Measurements from ENCODE around the gene BAG5.

BAG5 gene

GRCh38 chr14:103563844-103564505, 1.5 kb upstream of the BAG5 start:
- DNase-seq = no peak

- DNase-seq = no peak
Observed at GRCh38 chr14:103563226-103563620, 766 bp upstream of the BAG5 start.

GRCh38 chr14:103562179-103562428, 353 bp downstream of the BAG5 start:
- peak; percentile 45 for DNase-seq

GRCh38 chr14:103561381-103562178, 877 bp downstream of the BAG5 start:
- DNase-seq = peak; percentile 47

- peak; percentile 40 for DNase-seq
Observed at GRCh38 chr14:103560691-103561090, 1.8 kb downstream of the BAG5 start.

GRCh38 chr14:103559766-103560165, 2.7 kb downstream of the BAG5 start:
- no peak for DNase-seq

GRCh38 chr14:103558071-103558882, 4.2 kb downstream of the BAG5 start:
- DNase-seq = no peak

GRCh38 chr14:103556946-103557758, 5.3 kb downstream of the BAG5 start:
- DNase-seq = no peak

- DNase-seq = no peak
Observed at GRCh38 chr14:103555559-103556337, 6.7 kb downstream of the BAG5 start.

GRCh38 chr14:103552846-103553210, 9.6 kb downstream of the BAG5 start:
- no peak for DNase-seq

- no peak for DNase-seq
Observed at GRCh38 chr14:103552011-103552845, 10.2 kb downstream of the BAG5 start.

GRCh38 chr14:103551338-103551762, 11.1 kb downstream of the BAG5 start:
- no peak for DNase-seq

GRCh38 chr14:103550451-103551337, 11.8 kb downstream of the BAG5 start:
- DNase-seq = no peak

- no peak for DNase-seq
Observed at GRCh38 chr14:103549361-103550311, 12.8 kb downstream of the BAG5 start.

- no peak for DNase-seq
Observed at GRCh38 chr14:103548463-103549351, 13.8 kb downstream of the BAG5 start.

GRCh38 chr14:103547941-103548462, 14.5 kb downstream of the BAG5 start:
- DNase-seq = no peak

- DNase-seq = no peak
Observed at GRCh38 chr14:103547455-103547940, 15.0 kb downstream of the BAG5 start.

Data from inflammatory macrophage treated with lipopolysaccharide for 4 hours (primary cell).